Astrocyte (in vitro differentiated cells and primary cell): Measurements from ENCODE around the gene MRTFA. TPM values are rescaled to one million over a fixed set of nuclear protein-coding genes. Genes with fewer than 3 reads are reported as not detected.
A peak's percentile ranks its signal among the peaks of the same experiment; 100 is the strongest.

Experiments used
- DNase-seq: peaks from one replicate; pipeline ENCODE4 v3.0.0-alpha.2; 2010; ENCODE audit warnings: low read depth
- FAIRE-seq: peaks from 2 replicates; lab custom pipeline; 2011; peaks lifted over from hg19 to GRCh38; lab: Jason Lieb, UNC
- H2AFZ ChIP-seq: 2 replicates; pipeline ENCODE4 v1.6.0; 2012; ENCODE audit warnings: low read depth, low read length, inconsistent platforms
- H3K27ac ChIP-seq: 2 replicates; pipeline ENCODE4 v1.5.1; 2011; ENCODE audit warnings: low read depth, low read length, inconsistent platforms
- H3K27me3 ChIP-seq: 2 replicates; pipeline ENCODE4 v1.6.0; 2011; ENCODE audit warnings: low read length, inconsistent platforms; ENCODE audit not compliant: insufficient read depth
- H3K36me3 ChIP-seq: 2 replicates; pipeline ENCODE4 v1.5.1; 2011; ENCODE audit warnings: low read length, inconsistent platforms; ENCODE audit not compliant: insufficient read depth
- H3K4me1 ChIP-seq: 2 replicates; pipeline ENCODE4 v1.5.1; 2011; ENCODE audit warnings: low read length, inconsistent platforms; ENCODE audit not compliant: insufficient read depth
- H3K4me2 ChIP-seq: 2 replicates; pipeline ENCODE4 v1.6.0; 2012; ENCODE audit warnings: low read length, inconsistent platforms
- H3K4me3 ChIP-seq: 2 replicates; pipeline ENCODE4 v1.5.1; 2011; ENCODE audit warnings: low read depth, mild to moderate bottlenecking, low read length, inconsistent platforms; ENCODE audit not compliant: insufficient read depth
- H3K79me2 ChIP-seq: 2 replicates; pipeline ENCODE4 v1.6.0; 2012; ENCODE audit warnings: mild to moderate bottlenecking, low read length, inconsistent platforms; ENCODE audit not compliant: insufficient read depth
- H3K9ac ChIP-seq: 2 replicates; pipeline ENCODE4 v1.6.0; 2012; ENCODE audit warnings: mild to moderate bottlenecking, low read length, inconsistent platforms
- H3K9me3 ChIP-seq: 2 replicates; pipeline ENCODE4 v1.5.1; 2012; ENCODE audit warnings: low read depth, mild to moderate bottlenecking, low read length, inconsistent platforms; ENCODE audit not compliant: insufficient read depth
- H4K20me1 ChIP-seq: 2 replicates; pipeline ENCODE4 v1.6.0; 2012; ENCODE audit warnings: low read length, inconsistent platforms; ENCODE audit not compliant: insufficient read depth
- H3K27ac Mint-ChIP-seq: one replicate; pipeline ENCODE4 v1.8.0; 2021; ENCODE audit warnings: mild to moderate bottlenecking, mixed read lengths; ENCODE audit not compliant: unreplicated experiment
- H3K27me3 Mint-ChIP-seq: one replicate; pipeline ENCODE4 v1.8.0; 2021; ENCODE audit warnings: low read depth, mixed read lengths; ENCODE audit not compliant: unreplicated experiment
- H3K36me3 Mint-ChIP-seq: one replicate; pipeline ENCODE4 v1.8.0; 2021; ENCODE audit warnings: low read depth, mixed read lengths; ENCODE audit not compliant: unreplicated experiment
- H3K4me1 Mint-ChIP-seq: one replicate; pipeline ENCODE4 v1.8.0; 2021; ENCODE audit warnings: low read depth, mixed read lengths; ENCODE audit not compliant: unreplicated experiment
- H3K4me3 Mint-ChIP-seq: one replicate; pipeline ENCODE4 v1.8.0; 2021; ENCODE audit warnings: mild to moderate bottlenecking, moderate library complexity, mixed read lengths; ENCODE audit not compliant: unreplicated experiment
- H3K9me3 Mint-ChIP-seq: one replicate; pipeline ENCODE4 v1.8.0; 2021; ENCODE audit warnings: mild to moderate bottlenecking, mixed read lengths; ENCODE audit not compliant: unreplicated experiment
- CTCF ChIP-seq: IDR thresholded peaks from 2 replicates; pipeline ENCODE4 v1.5.1; 2011; ENCODE audit warnings: low read depth, mild to moderate bottlenecking, inconsistent platforms, low read length, moderate library complexity; ENCODE audit not compliant: insufficient read depth
- EZH2 ChIP-seq: IDR thresholded peaks from 2 replicates; pipeline ENCODE4 v1.6.1; 2012; ENCODE audit warnings: mild to moderate bottlenecking, low read length, inconsistent platforms; ENCODE audit not compliant: insufficient read depth
- total RNA-seq: library from RNA; stranded (reverse); gene quantifications from 2 replicates; pipeline ENCODE4 v1.2.1, GENCODE V29; 2021

Gene MRTFA
- total RNA-seq, 1 donor from 2014 or later = 74.3 TPM

DNA sequence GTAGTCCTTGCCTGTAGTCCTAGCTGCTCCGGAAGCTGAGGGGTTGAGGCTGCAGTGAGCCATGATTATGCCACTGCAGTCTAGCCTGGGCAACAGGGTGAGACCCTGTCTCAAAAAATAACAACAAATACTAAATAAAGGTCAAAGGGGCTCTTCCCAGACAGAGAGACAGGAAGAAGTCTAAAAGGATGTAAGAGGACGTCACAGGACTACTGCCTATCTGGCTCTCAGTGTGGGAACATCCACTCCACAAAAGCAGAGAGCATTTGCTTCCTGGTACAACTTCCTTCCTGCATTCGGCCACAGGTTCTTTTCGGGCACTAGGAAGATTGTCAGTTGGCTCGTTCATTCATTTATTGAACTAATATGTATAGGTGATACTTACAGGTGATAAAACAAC, 155.5 kb downstream of the MRTFA start:
- Histone ChIP-seq H3K9ac (no peak overlapping the region), H3K9me3 (no peaks in the 10 kb centered on the region), H3K27ac (no peak overlapping the region), H3K4me2 (no peak overlapping the region), H3K79me2 (peaks cover 94% of the 10 kb centered on the region), H3K4me1 (peaks cover 10% of the 10 kb centered on the region), H2AFZ (no peak overlapping the region), H3K36me3 (peaks cover 6% of the 10 kb centered on the region), H3K4me3 (no peak overlapping the region), H3K27me3 (no peaks in the 10 kb centered on the region), H4K20me1 (peaks cover 72% of the 10 kb centered on the region)
- Mint-ChIP-seq H3K9me3 (peaks cover 3% of the 10 kb centered on the region), H3K27me3 (no peaks in the 10 kb centered on the region), H3K4me3 (no peak overlapping the region), H3K4me1 (peaks cover 22% of the 10 kb centered on the region), H3K36me3 (peaks cover 9% of the 10 kb centered on the region), H3K27ac (peak overlapping the region; percentile 18)
- no peak for DNase-seq
- TF ChIP-seq CTCF (no peak), EZH2 (no peak)
- no peak for FAIRE-seq

DNA sequence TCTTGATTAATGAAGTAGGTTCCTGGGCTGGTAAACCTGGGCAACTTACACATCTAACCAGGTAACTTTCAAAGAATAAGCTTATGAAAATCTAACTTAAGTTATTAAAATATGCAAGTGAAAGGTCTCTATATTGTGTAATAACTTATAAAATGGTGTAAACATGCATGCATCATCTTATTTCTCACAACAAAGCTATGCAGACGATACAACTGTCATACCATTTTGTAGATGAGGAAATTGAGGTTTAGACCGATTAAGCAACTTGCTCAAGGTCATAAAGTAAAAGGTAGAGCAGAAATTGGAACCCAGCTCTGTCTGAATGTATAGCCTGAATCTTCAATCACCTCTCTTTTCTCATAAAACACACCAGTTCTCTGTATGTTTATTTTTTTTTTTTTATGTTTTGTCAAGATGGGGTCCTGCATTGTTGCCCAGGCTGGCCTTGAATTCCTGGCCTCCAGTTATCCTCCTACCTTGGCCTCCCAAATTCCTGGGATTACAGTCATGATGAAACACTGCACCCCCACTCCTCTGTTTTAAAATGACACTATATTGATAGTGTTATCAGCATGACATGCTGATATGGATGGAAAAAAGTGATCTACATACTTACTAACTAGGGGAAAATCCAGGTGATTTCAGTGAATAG, 156.5 kb downstream of the MRTFA start:
- H3K4me3 ChIP-seq = no peak overlapping the region
- H3K36me3 ChIP-seq = peaks cover 6% of the 10 kb centered on the region
- no peaks in the 10 kb centered on the region for H3K9me3 ChIP-seq
- TF ChIP-seq CTCF (no peak), EZH2 (no peak)
- Mint-ChIP-seq H3K36me3 (peaks cover 11% of the 10 kb centered on the region), H3K4me1 (peaks cover 13% of the 10 kb centered on the region), H3K9me3 (peaks cover 3% of the 10 kb centered on the region), H3K27ac (no peak overlapping the region), H3K27me3 (no peaks in the 10 kb centered on the region), H3K4me3 (no peak overlapping the region)
- peaks cover 92% of the 10 kb centered on the region for H3K79me2 ChIP-seq
- H2AFZ ChIP-seq = no peak overlapping the region
- peaks cover 68% of the 10 kb centered on the region for H4K20me1 ChIP-seq
- FAIRE-seq (no peak), DNase-seq (no peak)
- no peak overlapping the region for H3K4me2 ChIP-seq
- no peak overlapping the region for H3K27ac ChIP-seq
- no peaks in the 10 kb centered on the region for H3K27me3 ChIP-seq
- H3K9ac ChIP-seq = no peak overlapping the region
- H3K4me1 ChIP-seq = no peaks in the 10 kb centered on the region

DNA sequence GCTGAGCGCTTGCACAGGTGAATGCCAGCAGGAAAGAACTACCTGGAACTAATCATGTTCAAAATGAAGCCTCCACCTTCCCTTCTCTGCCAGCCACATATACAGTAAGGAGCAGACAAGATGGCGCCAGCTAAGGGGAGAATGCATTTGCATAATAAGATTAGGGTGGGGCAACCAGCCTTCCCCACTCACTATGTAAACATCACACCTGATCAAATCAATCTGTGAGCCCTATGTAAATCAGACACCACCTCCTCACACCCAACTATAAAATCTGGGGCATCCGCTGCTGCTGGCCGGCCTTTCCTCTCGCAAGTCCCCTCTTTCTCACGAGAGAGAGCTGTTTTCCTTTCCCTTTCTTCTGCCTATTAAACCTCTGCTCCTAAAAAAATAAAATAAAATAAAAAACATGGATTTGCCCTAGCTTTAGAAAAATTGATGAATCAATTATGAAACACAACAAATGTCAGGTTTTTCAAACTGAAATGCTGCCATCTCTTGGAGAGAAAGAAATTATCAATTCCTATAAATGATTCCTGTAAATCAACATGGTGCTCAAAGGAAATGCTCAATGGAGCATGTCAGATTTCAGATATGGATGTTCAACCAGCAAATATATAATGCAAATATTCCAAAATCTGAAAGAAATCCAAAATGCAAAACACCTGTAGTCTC, 157.3 kb downstream of the MRTFA start:
- peaks cover 72% of the 10 kb centered on the region for H4K20me1 ChIP-seq
- H3K4me1 ChIP-seq = no peaks in the 10 kb centered on the region
- Mint-ChIP-seq H3K27me3 (no peaks in the 10 kb centered on the region), H3K4me3 (no peak overlapping the region), H3K27ac (no peak overlapping the region), H3K4me1 (peaks cover 12% of the 10 kb centered on the region), H3K36me3 (peaks cover 11% of the 10 kb centered on the region), H3K9me3 (peaks cover 3% of the 10 kb centered on the region)
- peaks cover 92% of the 10 kb centered on the region for H3K79me2 ChIP-seq
- no peaks in the 10 kb centered on the region for H3K27me3 ChIP-seq
- H3K27ac ChIP-seq = no peak overlapping the region
- H3K9ac ChIP-seq = no peak overlapping the region
- H3K9me3 ChIP-seq = no peaks in the 10 kb centered on the region
- H3K4me2 ChIP-seq = no peak overlapping the region
- FAIRE-seq (no peak), DNase-seq (no peak)
- peaks cover 5% of the 10 kb centered on the region for H3K36me3 ChIP-seq
- TF ChIP-seq EZH2 (no peak), CTCF (no peak)
- H2AFZ ChIP-seq = no peak overlapping the region
- no peak overlapping the region for H3K4me3 ChIP-seq
